K562 (cell line): ENCODE measurements around the gene OPRL1. TPM values are rescaled to one million over a fixed set of nuclear protein-coding genes. Genes with fewer than 3 reads are reported as not detected.
A peak's percentile ranks its signal among the peaks of the same experiment; 100 is the strongest.

Source experiments
- AFF4 ChIP-seq: sonication (generic); formaldehyde crosslinking; IDR thresholded peaks from 2 replicates; pipeline ENCODE4 v1.8.0; 2023; ENCODE audit warnings: mild to moderate bottlenecking, missing genetic modification reagents
- BMI1 ChIP-seq: fragments of 150-350 bp; IDR thresholded peaks from 2 replicates; pipeline ENCODE4 v1.6.1; 2014; ENCODE audit warnings: low read length
- ESRRA ChIP-seq: fragments of 450-650 bp; IDR thresholded peaks from 2 replicates; pipeline ENCODE4 v1.6.1; 2014; ENCODE audit warnings: low read depth, mild to moderate bottlenecking, moderate library complexity, borderline replicate concordance
- FOXA1 ChIP-seq: fragments of 450-650 bp; IDR thresholded peaks from 2 replicates; pipeline ENCODE4 v1.6.1; 2016; ENCODE audit warnings: mild to moderate bottlenecking, borderline replicate concordance
- FUS ChIP-seq: fragments of 200-400 bp; formaldehyde crosslinking; optimal IDR thresholded peaks from 2 replicates; pipeline ENCODE3; 2017; ENCODE audit warnings: low read depth, low read length
- GATA2 ChIP-seq: sonication (generic); formaldehyde crosslinking; IDR thresholded peaks from 2 replicates; pipeline ENCODE4 v1.4.0; 2020; ENCODE audit warnings: mild to moderate bottlenecking, missing genetic modification reagents
- HDAC8 ChIP-seq: fragments of 450-650 bp; IDR thresholded peaks from 2 replicates; pipeline ENCODE4 v1.6.1; 2016; ENCODE audit warnings: mild to moderate bottlenecking, missing genetic modification characterization, moderate library complexity, missing compliant biosample characterization
- HSF4 ChIP-seq: fragments of 250-450 bp; sonication (Bioruptor Pico); IDR thresholded peaks from 2 replicates; pipeline ENCODE4 v2.1.2; 2022; ENCODE audit warnings: mild to moderate bottlenecking, moderate library complexity, borderline replicate concordance
- NR2C1 ChIP-seq, 2 experiments: fragments of 450-650 bp; IDR thresholded peaks; 2 replicates each; pipeline ENCODE4 v1.6.1; 2017; ENCODE audit warnings: mild to moderate bottlenecking in 2 of 2, antibody characterized with exemption in 1 of 2, inconsistent platforms in 1 of 2, missing compliant biosample characterization in 1 of 2, missing genetic modification characterization in 1 of 2
- RREB1 ChIP-seq: fragments of 250-450 bp; sonication (Bioruptor Pico); IDR thresholded peaks from 2 replicates; pipeline ENCODE4 v1.4.0; 2020
- SP2 ChIP-seq: IDR thresholded peaks from 2 replicates; pipeline ENCODE4 v1.6.1; 2011; ENCODE audit warnings: mild to moderate bottlenecking, low read depth, low read length, moderate library complexity; ENCODE audit not compliant: poor library complexity, severe bottlenecking; ENCODE audit errors: extremely low read depth
- TFE3 ChIP-seq: fragments of 450-650 bp; formaldehyde crosslinking; IDR thresholded peaks from 2 replicates; pipeline ENCODE4 v1.4.0; 2020; ENCODE audit warnings: mild to moderate bottlenecking, mixed read lengths
- TRIM24 ChIP-seq, 2 experiments: fragments of 450-650 bp; IDR thresholded peaks; 2 replicates each; pipeline ENCODE4 v1.6.1; 2016
- ZNF511 ChIP-seq: sonication (generic); formaldehyde crosslinking; IDR thresholded peaks from 2 replicates; pipeline ENCODE4 v1.8.0; 2022; ENCODE audit warnings: mild to moderate bottlenecking, missing genetic modification reagents
- ZNF699 ChIP-seq: fragments of 250-450 bp; sonication (Bioruptor Pico); IDR thresholded peaks from 2 replicates; pipeline ENCODE4 v1.8.0; 2021; ENCODE audit warnings: mild to moderate bottlenecking, moderate library complexity; ENCODE audit not compliant: insufficient replicate concordance
- polyA plus RNA-seq, 8 experiments: library from polyadenylated mRNA; depleted of rRNA in 4 of 8; stranded (reverse) in 5 of 8; unstranded in 3 of 8; fragments of >200 nt; fragmentation: Nextera tagmentation in 2 of 8; fragmentation: Illumina TruSeq in 1 of 8; extraction: Ambion mirVana in 2 of 8; extraction: Trizol in 1 of 8; gene quantifications; 2 replicates each; pipeline versions ENCODE4 v1.2.1 to v1.2.3, GENCODE V29; 2011 to 2014; ENCODE audit warnings: inconsistent platforms in 1 of 8, missing spikeins in 1 of 8
- total RNA-seq, 7 experiments: library from RNA; depleted of rRNA in 6 of 7; stranded (reverse); fragments of >200 nt in 6 of 7; fragmentation: Illumina TruSeq in 2 of 7; extraction: Trizol in 2 of 7; gene quantifications; 2 replicates each; pipeline versions ENCODE4 v1.2.1 to v1.2.3, GENCODE V29; 2011 to 2021; ENCODE audit warnings: low replicate concordance in 1 of 7

OPRL1 gene
- total and polyA plus RNA-seq, 9 of the 15 experiments (the other 6 are each of a cell fraction or from before 2014, with no cell fraction given) = 0.06 to 0.33 (median 0.11) TPM; not detected in 2

GRCh38 chr20:64079273-64080012, 439 bp upstream of the OPRL1 start, which contains the start of gene RGS19 (continued):
- 0 out of 4 replicates have a peak, but pooled peaks of 1 of the 2 experiments have one; percentile 22 for TF ChIP-seq TRIM24 (IDR thresholded peaks at IDR 0.05)
- no peak for TF ChIP-seq HSF4 (CRISPR knock-in tag)
- no peak for TF ChIP-seq BMI1
- no peak for TF ChIP-seq GATA2 (CRISPR knock-in tag)
- TF ChIP-seq SP2 = no peak
- TF ChIP-seq FOXA1 = no peak
- no peak for TF ChIP-seq NR2C1 (IDR thresholded peaks at IDR 0.05)
- TF ChIP-seq NR2C1 (tag; IDR thresholded peaks at IDR 0.05) = no peak
- TF ChIP-seq ZNF511 (CRISPR knock-in tag) = no peak
- TF ChIP-seq RREB1 (CRISPR knock-in tag) = no peak
- TF ChIP-seq ZNF699 (CRISPR knock-in tag) = no peak
- TF ChIP-seq AFF4 = no peak
- no peak for TF ChIP-seq HDAC8 (tag)
- TF ChIP-seq FUS = no peak
- TF ChIP-seq TFE3 = no peak
- no peak for TF ChIP-seq ESRRA
